GM12872 (cell line): ENCODE data around the gene C10orf90.

Experiments used
- TF ChIP-seq, protein P1 (sequence below): IDR thresholded peaks from 3 replicates; pipeline ENCODE4 v1.5.1; 2011; ENCODE audit warnings: low read depth, mild to moderate bottlenecking, low read length, moderate library complexity; ENCODE audit not compliant: insufficient read depth

Gene C10orf90

DNA sequence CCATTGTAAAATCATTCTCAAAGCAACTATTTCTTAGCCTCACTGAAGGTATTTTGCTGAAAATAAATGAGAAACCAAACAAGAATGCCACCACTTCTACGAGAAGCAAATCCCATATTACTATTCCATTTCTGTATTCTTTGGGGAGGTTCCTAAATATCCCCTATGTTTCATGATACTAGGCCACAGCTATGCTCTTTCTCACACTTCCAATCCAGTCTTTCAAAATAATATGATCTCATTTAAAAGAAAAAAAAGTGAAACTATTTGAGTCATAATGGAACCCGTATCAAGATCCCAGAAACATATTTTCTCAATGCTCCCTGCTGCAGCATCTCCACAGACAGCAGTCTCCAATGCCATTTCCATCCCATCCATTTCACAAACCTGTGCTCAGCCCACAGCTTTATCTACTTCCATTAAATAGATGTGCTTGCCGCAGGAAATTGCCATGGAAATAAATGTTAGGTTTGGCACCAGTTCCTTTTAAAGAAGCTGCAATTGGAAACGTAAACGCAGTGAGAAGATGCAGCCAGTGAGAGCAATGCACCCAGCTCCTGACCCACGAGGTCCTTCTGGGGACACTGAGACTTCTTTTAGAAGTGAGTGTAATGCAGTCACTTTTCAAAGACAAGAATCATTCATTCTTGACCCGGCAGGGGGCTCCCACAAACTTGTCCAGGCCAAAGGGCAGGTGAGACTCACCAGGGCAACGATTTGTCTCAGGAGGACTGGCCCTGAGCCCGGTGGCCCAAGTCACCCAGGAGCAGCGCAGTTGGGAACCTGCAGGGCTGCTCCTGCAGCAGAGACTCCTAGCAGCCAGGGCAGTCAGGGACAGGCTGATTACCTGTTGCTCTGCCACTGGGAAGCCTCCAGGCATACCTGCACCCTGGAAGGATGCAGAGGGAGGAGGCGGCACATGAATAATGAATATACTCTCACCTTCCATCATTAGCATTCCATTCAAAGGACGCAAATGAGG lies 99.6 kb downstream of the C10orf90 start:
- TF ChIP-seq, protein P1, sequence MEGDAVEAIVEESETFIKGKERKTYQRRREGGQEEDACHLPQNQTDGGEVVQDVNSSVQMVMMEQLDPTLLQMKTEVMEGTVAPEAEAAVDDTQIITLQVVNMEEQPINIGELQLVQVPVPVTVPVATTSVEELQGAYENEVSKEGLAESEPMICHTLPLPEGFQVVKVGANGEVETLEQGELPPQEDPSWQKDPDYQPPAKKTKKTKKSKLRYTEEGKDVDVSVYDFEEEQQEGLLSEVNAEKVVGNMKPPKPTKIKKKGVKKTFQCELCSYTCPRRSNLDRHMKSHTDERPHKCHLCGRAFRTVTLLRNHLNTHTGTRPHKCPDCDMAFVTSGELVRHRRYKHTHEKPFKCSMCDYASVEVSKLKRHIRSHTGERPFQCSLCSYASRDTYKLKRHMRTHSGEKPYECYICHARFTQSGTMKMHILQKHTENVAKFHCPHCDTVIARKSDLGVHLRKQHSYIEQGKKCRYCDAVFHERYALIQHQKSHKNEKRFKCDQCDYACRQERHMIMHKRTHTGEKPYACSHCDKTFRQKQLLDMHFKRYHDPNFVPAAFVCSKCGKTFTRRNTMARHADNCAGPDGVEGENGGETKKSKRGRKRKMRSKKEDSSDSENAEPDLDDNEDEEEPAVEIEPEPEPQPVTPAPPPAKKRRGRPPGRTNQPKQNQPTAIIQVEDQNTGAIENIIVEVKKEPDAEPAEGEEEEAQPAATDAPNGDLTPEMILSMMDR, result no peak

DNA sequence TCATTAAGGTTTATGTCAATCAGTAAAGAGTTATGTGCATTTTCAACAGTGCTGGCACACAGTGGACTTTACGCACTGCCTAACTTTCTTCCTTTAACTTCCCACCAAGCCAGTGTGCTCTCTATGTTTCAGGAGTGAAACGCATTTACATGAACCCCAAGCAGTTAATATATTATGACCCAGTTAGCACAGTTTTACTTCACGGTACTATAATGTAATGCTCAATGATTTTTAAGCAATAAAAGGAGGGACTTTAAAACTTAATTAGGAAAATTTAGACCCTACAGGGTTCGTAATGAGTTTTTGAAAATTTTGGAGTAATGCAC lies 100.3 kb downstream of the C10orf90 start:
- TF ChIP-seq, protein P1, result no peak

DNA sequence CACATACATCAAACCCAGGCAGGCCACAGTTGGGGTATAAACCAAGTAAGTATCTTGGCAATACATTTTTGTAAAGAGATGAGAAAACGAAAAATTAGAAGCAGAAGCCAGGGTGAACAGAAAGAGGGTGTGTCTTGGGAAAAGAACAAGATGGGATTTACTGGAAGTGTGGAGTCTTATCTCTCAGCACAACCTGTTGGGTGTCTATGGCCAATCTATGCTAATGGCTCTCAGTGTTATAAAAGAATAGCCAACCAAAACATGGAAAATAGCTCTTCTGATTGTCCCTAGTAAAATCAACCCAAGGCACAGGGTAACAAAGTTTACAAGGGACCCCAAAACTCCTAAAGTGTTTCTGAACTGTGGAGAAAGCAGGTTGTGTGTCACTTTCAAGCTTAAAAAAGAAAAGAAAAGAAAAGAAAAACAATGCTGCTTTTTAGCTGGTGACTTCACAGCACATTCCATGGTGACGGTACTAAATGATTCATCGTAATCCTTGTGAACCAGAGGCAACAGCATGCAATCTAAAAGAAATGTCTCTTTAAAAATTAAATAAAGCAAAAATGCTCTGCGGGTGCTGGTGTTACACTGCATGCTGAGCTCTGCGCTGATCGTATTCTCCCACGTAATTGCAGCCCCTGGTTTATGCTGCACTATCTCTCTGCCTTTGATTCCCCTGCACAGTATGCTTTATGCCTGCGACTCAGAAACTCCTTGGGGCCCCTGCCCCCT lies 100.8 kb downstream of the C10orf90 start:
- TF ChIP-seq, protein P1, result no peak

DNA sequence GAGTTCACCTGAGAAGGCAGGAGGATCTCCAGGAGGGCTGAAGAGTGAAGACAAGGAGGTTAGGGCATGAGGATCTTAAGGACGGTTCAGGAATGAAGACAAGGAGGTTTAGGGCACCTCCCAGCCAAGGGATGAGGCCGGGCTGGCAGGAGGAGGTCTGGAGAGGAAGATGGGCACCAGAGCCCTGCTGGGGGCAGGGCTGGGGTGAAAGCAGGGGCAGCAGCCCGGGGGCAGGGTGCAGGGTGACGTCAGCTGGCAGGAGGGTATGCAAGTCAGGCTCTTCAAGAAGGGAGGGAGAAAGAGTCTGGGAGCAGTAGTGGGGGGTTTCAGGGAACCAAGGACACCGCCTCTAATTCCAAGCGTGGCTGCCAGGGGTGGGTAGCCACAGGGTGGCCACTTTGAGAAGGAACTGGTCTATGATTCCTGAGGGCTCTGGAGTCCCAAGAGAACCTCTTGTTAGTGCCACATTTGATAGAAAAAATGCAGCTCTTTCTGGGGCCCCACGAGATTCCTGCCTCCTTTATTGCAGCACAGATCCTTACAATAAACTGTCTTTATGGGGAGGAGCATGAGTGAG lies 101.6 kb downstream of the C10orf90 start:
- TF ChIP-seq, protein P1, result no peak

DNA sequence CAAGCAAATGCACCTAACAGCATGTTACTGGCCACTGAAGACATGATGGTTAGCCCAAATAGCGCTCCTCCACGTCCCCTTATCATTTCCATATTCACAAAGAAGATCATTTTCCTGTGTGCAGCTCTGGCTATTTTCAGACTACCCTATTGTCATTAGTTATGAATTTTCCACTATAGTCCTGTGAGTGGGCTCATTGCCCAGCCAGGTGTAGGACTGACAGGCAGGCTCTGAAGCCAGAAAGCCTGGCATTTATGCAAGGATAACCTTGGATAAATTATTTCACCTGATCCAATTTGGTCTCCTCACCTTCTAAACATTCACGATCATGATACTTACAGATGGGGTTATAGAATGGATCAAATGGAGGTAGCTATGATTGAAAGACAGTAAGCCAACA lies 104.6 kb downstream of the C10orf90 start:
- TF ChIP-seq, protein P1, result no peak

DNA sequence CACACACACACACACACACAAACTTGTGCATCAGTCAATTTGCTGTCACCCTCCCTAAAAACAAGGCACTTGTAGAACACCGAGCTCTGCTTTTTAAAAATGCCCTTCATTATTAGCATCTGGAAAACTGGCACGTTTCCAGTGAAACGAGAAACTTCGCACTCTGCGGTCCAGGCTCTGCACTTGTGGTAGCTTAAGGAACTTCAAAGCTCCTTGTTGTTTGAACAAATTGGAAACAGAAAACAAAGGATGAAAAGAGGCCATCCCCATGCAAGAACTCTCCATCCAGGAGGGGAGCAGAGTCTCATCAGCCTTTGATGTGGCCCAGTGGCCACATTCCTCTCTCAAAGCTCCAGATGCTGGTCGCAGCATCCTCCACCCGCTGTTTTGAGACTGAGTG lies 105.1 kb downstream of the C10orf90 start:
- TF ChIP-seq, protein P1, result no peak

DNA sequence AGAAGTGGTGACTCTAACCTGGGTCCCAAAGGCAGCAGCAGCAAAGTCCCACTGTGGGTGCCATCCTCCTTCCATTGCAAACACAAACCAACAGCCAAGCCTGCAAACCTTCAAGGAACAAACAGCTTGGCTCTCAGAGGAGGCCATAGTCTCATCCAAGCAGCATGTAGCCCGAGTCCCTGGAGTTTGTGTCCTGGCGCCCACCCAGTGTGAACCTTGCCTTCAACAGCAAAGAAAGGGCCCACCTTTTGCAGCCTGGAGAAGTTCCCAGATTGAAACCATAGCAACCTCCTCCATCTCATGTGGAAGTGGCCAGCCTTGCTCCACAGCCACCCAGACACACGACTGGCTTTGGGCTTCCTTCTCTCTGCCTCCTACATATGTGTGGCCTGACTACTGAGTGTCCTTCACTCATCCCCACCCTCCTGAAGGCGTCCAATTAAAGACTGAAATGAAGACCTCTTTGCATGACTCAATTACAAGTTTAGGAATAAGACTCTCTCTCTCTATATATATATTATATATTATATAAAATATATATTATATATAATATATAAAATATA lies 106.1 kb downstream of the C10orf90 start:
- TF ChIP-seq, protein P1, result no peak
